CD14-positive monocyte (primary cell): ENCODE results near the gene TMEM150A. TPM values are rescaled to one million over a fixed set of nuclear protein-coding genes. Genes with fewer than 3 reads are reported as not detected.

Experiments
- DNase-seq, 3 donors: peaks; one replicate each; pipeline ENCODE4 v3.0.0-alpha.2; 2011 to 2022
- H2AFZ ChIP-seq: 2 replicates; pipeline ENCODE4 v1.6.0; 2012; ENCODE audit warnings: mild to moderate bottlenecking, low read depth, low read length, inconsistent platforms; ENCODE audit not compliant: insufficient read depth, poor library complexity, severe bottlenecking
- H3K27ac ChIP-seq, 2 donors: 1 replicate in 1 of 2; 2 replicates in 1 of 2; pipeline ENCODE4 v1.5.1; 2012 to 2013; ENCODE audit warnings: low read length in 2 of 2, control low read depth in 1 of 2, inconsistent platforms in 1 of 2, low read depth in 1 of 2, mild to moderate bottlenecking in 1 of 2
- H3K27me3 ChIP-seq, 2 donors: one replicate each; pipeline versions ENCODE4 v1.6.0 to v1.6.1; 2011 to 2013; ENCODE audit warnings: low read length in 2 of 2; ENCODE audit not compliant: control insufficient read depth in 2 of 2, insufficient read depth in 2 of 2
- H3K36me3 ChIP-seq, 2 donors: replicated peaks in 1 of 2; 1 replicate in 1 of 2; 2 replicates in 1 of 2; pipeline versions ENCODE4 v1.5.1 to v1.6.1; 2012 to 2013; ENCODE audit warnings: low read length in 2 of 2, control low read depth in 1 of 2, inconsistent platforms in 1 of 2, mild to moderate bottlenecking in 1 of 2; ENCODE audit not compliant: insufficient read depth in 2 of 2, control insufficient read depth in 1 of 2
- H3K4me1 ChIP-seq, 2 donors: 1 replicate in 1 of 2; 2 replicates in 1 of 2; pipeline versions ENCODE4 v1.5.1 to v1.6.1; 2012 to 2013; ENCODE audit warnings: low read length in 2 of 2, control low read depth in 1 of 2, inconsistent platforms in 1 of 2, mild to moderate bottlenecking in 1 of 2, moderate library complexity in 1 of 2; ENCODE audit not compliant: insufficient read depth in 2 of 2, control insufficient read depth in 1 of 2
- H3K4me2 ChIP-seq: replicated peaks from 2 replicates; pipeline ENCODE3; 2012; ENCODE audit warnings: low read length, moderate library complexity, mild to moderate bottlenecking; ENCODE audit not compliant: poor library complexity, severe bottlenecking; ENCODE audit errors: extremely low read depth
- H3K4me3 ChIP-seq, 3 experiments: fragments of 200-600 bp in 1 of 3; sonication (generic) in 1 of 3; replicated peaks in 1 of 3; 1 replicate in 2 of 3; 2 replicates in 1 of 3; pipeline ENCODE4 v1.5.1; 2011 to 2013; ENCODE audit warnings: low read length in 3 of 3, mild to moderate bottlenecking in 3 of 3, control low read depth in 2 of 3, low read depth in 2 of 3, inconsistent platforms in 1 of 3, moderate library complexity in 1 of 3
- H3K79me2 ChIP-seq: 2 replicates; pipeline ENCODE4 v1.6.0; 2012; ENCODE audit warnings: mild to moderate bottlenecking, control low read depth, inconsistent platforms, low read length, moderate library complexity; ENCODE audit not compliant: insufficient read depth
- H3K9ac ChIP-seq: 2 replicates; pipeline ENCODE4 v1.6.0; 2017; ENCODE audit warnings: low read length, mild to moderate bottlenecking; ENCODE audit not compliant: insufficient read depth, poor library complexity, severe bottlenecking
- H3K9me3 ChIP-seq, 2 donors: replicated peaks in 1 of 2; 1 replicate in 1 of 2; 2 replicates in 1 of 2; pipeline versions ENCODE4 v1.5.1 to v1.6.1; 2012 to 2013; ENCODE audit warnings: low read length in 2 of 2, control low read depth in 1 of 2; ENCODE audit not compliant: control insufficient read depth in 1 of 2, insufficient read depth in 1 of 2
- H4K20me1 ChIP-seq: 2 replicates; pipeline ENCODE4 v1.6.0; 2012; ENCODE audit warnings: mild to moderate bottlenecking, low read length, control low read depth, moderate library complexity; ENCODE audit not compliant: insufficient read depth
- H3K27ac Mint-ChIP-seq, 7 donors: one replicate each; pipeline ENCODE4 v1.8.0; 2020; ENCODE audit warnings: mild to moderate bottlenecking in 7 of 7, mixed read lengths in 7 of 7, moderate library complexity in 6 of 7, inconsistent platforms in 2 of 7
- H3K27me3 Mint-ChIP-seq, 3 donors: one replicate each; pipeline ENCODE4 v1.8.0; 2021 to 2022; ENCODE audit warnings: low read depth in 3 of 3, mild to moderate bottlenecking in 3 of 3, mixed read lengths in 3 of 3, moderate library complexity in 3 of 3, inconsistent platforms in 1 of 3
- H3K36me3 Mint-ChIP-seq, 2 donors: one replicate each; pipeline ENCODE4 v1.8.0; 2020; ENCODE audit warnings: mixed read lengths in 2 of 2, inconsistent platforms in 1 of 2, mild to moderate bottlenecking in 1 of 2
- H3K4me1 Mint-ChIP-seq: one replicate; pipeline ENCODE4 v1.8.0; 2020; ENCODE audit warnings: mild to moderate bottlenecking, mixed read lengths
- H3K4me3 Mint-ChIP-seq, 2 donors: one replicate each; pipeline ENCODE4 v1.8.0; 2020; ENCODE audit warnings: mild to moderate bottlenecking in 2 of 2, mixed read lengths in 2 of 2, moderate library complexity in 1 of 2
- H3K9me3 Mint-ChIP-seq, 7 donors: one replicate each; pipeline ENCODE4 v1.8.0; 2020 to 2022; ENCODE audit warnings: mixed read lengths in 7 of 7, mild to moderate bottlenecking in 6 of 7, moderate library complexity in 6 of 7, inconsistent platforms in 2 of 7
- CTCF ChIP-seq: fragments of 200-600 bp; IDR thresholded peaks from one replicate; pipeline ENCODE4 v1.8.0; 2022; ENCODE audit warnings: antibody characterized with exemption, mild to moderate bottlenecking
- WGBS: methylation state at CpG from one replicate; pipeline ENCODE4 v1.1.5; 2013; ENCODE audit warnings: missing lambda C conversion rate; ENCODE audit not compliant: insufficient coverage; 5-methylcytosine and 5-hydroxymethylcytosine counted together
- intact Hi-C, 2 donors: fragments of 100-400 bp; cut with micrococcal nuclease; formaldehyde crosslinking; loops; one replicate each; pipeline versions ENCODE4 v1.15.0 to v1.15.1; 2023
- polyA plus RNA-seq, 3 donors: library from polyadenylated mRNA; depleted of rRNA in 1 of 3; unstranded in 2 of 3; stranded (reverse) in 1 of 3; fragments of 300-500 nt in 2 of 3; fragments of >200 nt in 1 of 3; fragmentation: Illumina TruSeq in 2 of 3; gene quantifications; 1 replicate in 2 of 3; 2 replicates in 1 of 3; pipeline ENCODE4 v1.2.3, GENCODE V29; 2012 to 2021

TMEM150A gene
- polyA plus RNA-seq, 3 donors, result 24.7 to 29.1 (median 26.6) TPM

GRCh38 chr2:85577386-85578242, 24.9 kb downstream of the TMEM150A start, which contains the start of gene VAMP8:
Gene VAMP8 (plus strand): TSS chr2:85577586. CDS start chr2:85577647, 61 bp downstream.
- 1% methylated on average over 13 of the region's 19 CpGs for WGBS
- H4K20me1 ChIP-seq, result peaks cover 24% of the 10 kb centered on the region
- peaks cover 14 to 19% of the 10 kb centered on the region in 2 donors for H3K36me3 ChIP-seq
- Mint-ChIP-seq H3K9me3 (no peaks in the 10 kb centered on the region), H3K27me3 (peaks cover 0 to 3% (median 1%) of the 10 kb centered on the region in 3 donors), H3K4me3 (peak within 1 kb of the TSS; percentile 96 to 99), H3K4me1 (peaks cover 48% of the 10 kb centered on the region), H3K36me3 (peaks cover 17 to 26% of the 10 kb centered on the region in 2 donors), H3K27ac (peak within 1 kb of the TSS; percentile 92 to 98 (median 96))
- H3K4me3 ChIP-seq, result peak within 1 kb of the TSS; percentile 53 to 86 (median 78)
- H3K79me2 ChIP-seq, result peaks cover 60% of the 10 kb centered on the region
- H3K27ac ChIP-seq, result peak within 1 kb of the TSS; percentile 85 to 91
- no peaks in the 10 kb centered on the region for H3K9me3 ChIP-seq
- intact Hi-C loops, result no loop called here
- peak within 1 kb of the TSS; percentile 81 for H3K4me2 ChIP-seq
- DNase-seq, result peak in 2 of 3 donors; percentile 59 to 68
- peak within 1 kb of the TSS; percentile 76 for H3K9ac ChIP-seq
- H2AFZ ChIP-seq, result peak within 1 kb of the TSS; percentile 90
- TF ChIP-seq CTCF, result no peak
- peaks cover 35 to 50% of the 10 kb centered on the region in 2 donors for H3K4me1 ChIP-seq
- H3K27me3 ChIP-seq, result no peaks in the 10 kb centered on the region

DNA sequence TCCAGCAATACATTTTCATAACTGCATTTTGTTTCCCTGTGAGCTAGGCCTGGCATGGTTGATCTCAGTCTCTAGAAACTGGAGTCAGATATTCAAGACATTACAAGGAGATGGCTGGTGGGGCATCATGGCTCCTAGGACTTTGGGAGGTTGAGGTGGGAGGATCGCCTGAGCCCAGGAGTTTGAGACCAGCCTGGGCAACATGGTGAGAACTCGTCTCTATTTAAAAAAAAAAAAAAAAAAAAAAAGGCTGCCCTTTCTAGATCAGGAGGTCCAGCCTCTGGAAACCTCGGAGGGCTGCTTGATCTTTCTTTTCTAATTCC, 25.5 kb downstream of the TMEM150A start:
- Mint-ChIP-seq H3K27me3 (peaks cover 0 to 4% (median 3%) of the 10 kb centered on the region in 3 donors), H3K4me1 (peaks cover 44% of the 10 kb centered on the region), H3K36me3 (peaks cover 12 to 21% of the 10 kb centered on the region in 2 donors), H3K27ac (peak overlapping the region; percentile 92 to 98 (median 96)), H3K9me3 (no peaks in the 10 kb centered on the region), H3K4me3 (peak overlapping the region; percentile 96 to 99)
- peak overlapping the region; percentile 85 to 91 for H3K27ac ChIP-seq
- WGBS, result no CpG with 5 or more reads among the region's 3 CpGs
- peak overlapping the region; percentile 90 for H2AFZ ChIP-seq
- no peak for DNase-seq
- peaks cover 8 to 13% of the 10 kb centered on the region in 2 donors for H3K36me3 ChIP-seq
- H3K9ac ChIP-seq, result peak overlapping the region; percentile 76
- H3K4me3 ChIP-seq, result peak overlapping the region; percentile 53 to 86 (median 78)
- no peaks in the 10 kb centered on the region for H3K9me3 ChIP-seq
- peaks cover 54% of the 10 kb centered on the region for H3K79me2 ChIP-seq
- intact Hi-C loops, result no loop called here
- peaks cover 19% of the 10 kb centered on the region for H4K20me1 ChIP-seq
- peak overlapping the region; percentile 81 for H3K4me2 ChIP-seq
- H3K27me3 ChIP-seq, result no peaks in the 10 kb centered on the region
- H3K4me1 ChIP-seq, result peaks cover 30 to 45% of the 10 kb centered on the region in 2 donors
- TF ChIP-seq CTCF, result no peak
